Measurements from ENCODE around the gene CPNE7. TPM values are rescaled to one million over a fixed set of nuclear protein-coding genes. Genes with fewer than 3 reads are reported as not detected.

The CPNE7 gene
- total and polyA plus RNA-seq, 2 experiments from 2014 or later: 8.7 to 24.8 TPM

DNA sequence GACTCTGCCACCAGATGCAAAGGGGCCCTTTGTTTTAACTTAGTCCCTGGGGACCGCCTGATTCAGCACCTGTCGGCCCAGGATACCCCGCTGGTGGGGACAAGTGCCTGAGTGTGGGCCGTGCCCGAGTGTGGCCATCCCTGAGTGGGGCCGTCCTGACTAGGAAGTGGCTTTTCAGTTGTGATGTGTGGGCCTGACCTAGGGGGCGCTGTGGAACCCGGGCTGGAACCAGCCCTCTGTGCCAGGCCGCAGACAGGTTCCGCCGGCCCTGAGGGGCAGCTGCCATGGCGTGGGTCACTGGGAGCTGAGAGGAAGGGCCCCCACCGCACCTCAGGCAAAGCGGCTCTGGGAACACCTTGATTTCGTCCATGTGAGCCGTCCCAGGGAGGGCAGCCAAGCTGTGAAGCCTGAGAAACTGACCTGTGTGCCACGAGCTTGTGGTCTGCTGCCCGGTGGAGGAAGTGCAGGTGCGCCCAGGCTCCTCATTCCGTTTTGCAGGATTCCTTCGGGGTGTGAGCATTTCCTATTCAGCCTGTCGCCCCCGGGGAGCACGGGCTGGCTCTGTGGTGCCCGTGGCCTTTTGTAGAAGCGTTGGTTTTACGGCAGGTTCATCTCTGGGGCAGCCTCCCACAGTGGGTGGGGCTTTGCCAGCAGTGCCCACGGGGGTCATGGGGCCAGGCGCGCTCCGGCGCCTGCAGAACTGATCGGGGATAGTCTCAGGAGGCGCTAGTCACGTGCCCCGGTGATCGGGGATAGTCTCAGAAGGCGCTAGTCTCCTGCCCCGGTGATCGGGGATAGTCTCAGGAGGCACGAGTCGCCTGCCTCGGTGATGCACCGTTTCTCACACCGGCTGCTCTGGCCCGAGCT, 9.8 kb upstream of the CPNE7 start:
- no peak overlapping the region for H2AFZ ChIP-seq
- H3K9me3 ChIP-seq (ENCODE audit: low read depth): no peaks in the 10 kb centered on the region
- 13% methylated on average over 44 of the region's 46 CpGs for WGBS (ENCODE audit: low lambda C conversion rate, missing lambda C conversion rate)
- peak overlapping the region; percentile 54 for H3K27ac ChIP-seq
- peak; percentile 66 for DNase-seq (ENCODE audit: low spot score)
- TF ChIP-seq, protein P1, sequence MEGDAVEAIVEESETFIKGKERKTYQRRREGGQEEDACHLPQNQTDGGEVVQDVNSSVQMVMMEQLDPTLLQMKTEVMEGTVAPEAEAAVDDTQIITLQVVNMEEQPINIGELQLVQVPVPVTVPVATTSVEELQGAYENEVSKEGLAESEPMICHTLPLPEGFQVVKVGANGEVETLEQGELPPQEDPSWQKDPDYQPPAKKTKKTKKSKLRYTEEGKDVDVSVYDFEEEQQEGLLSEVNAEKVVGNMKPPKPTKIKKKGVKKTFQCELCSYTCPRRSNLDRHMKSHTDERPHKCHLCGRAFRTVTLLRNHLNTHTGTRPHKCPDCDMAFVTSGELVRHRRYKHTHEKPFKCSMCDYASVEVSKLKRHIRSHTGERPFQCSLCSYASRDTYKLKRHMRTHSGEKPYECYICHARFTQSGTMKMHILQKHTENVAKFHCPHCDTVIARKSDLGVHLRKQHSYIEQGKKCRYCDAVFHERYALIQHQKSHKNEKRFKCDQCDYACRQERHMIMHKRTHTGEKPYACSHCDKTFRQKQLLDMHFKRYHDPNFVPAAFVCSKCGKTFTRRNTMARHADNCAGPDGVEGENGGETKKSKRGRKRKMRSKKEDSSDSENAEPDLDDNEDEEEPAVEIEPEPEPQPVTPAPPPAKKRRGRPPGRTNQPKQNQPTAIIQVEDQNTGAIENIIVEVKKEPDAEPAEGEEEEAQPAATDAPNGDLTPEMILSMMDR (IDR thresholded peaks at IDR 0.05; ENCODE audit: poor library complexity): peak; percentile 60
- TF ChIP-seq EZH2phosphoT487 (IDR thresholded peaks at IDR 0.05; ENCODE audit: low read depth, severe bottlenecking, unreplicated experiment): no peak
- H3K4me3 ChIP-seq: no peak overlapping the region
- peaks cover 47% of the 10 kb centered on the region for H4K20me1 ChIP-seq (ENCODE audit: insufficient read depth, poor library complexity, severe bottlenecking)
- H3K4me1 ChIP-seq (ENCODE audit: insufficient read depth): peaks cover 38% of the 10 kb centered on the region
- peak overlapping the region; percentile 73 for H3K4me2 ChIP-seq
- peaks cover 25% of the 10 kb centered on the region for H3K79me2 ChIP-seq
- no peaks in the 10 kb centered on the region for H3K36me3 ChIP-seq (replicated peaks; ENCODE audit: insufficient read depth, low read depth)
- no peaks in the 10 kb centered on the region for H3K9me2 ChIP-seq (replicated peaks; ENCODE audit: insufficient read depth)
- no peaks in the 10 kb centered on the region for H3K27me3 ChIP-seq

DNA sequence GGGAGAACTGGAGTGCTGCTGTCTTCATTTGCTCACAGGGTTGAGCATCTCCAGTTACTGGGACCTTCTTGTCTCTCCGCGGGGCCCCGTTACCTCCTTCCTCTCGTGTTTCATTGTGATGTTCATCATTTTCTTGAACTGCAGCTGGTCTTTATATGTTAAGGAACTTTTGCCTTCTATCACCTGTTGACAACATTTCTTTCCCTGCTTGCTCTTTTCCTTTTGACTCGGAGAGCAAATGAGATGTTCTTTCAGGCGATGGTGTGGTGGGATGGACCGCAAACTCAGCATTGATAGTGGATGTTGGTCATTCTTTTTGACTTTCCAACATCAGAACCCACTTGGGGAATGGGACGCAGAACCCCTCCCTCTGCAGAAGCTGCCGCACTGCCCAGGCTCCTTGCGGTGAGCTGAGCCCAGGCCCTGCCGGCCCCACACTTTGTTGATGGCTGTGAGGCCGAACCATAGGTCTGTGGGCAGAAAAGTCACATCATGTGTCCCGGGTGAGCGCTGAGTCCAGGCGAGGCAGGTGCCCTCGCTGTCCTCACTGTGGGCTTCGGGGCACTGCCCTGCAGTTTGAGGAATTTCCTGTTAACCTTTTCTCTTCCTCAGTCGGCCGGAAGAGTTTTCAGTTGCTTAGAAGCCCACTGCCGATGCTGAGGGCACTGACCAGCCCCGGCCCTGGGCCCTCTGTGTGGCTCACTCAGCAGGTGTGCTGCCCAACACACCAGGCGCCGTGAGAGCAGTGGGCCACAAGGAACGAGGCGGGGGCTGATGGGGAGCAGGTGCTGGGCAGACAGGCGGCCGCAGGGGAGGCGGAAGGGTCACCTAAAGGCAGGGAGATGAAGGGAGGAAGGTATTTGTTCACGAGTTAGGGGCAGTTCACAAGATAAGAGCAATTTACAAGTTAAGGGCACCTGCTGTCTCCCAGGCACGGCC, 7.6 kb upstream of the CPNE7 start:
- Histone ChIP-seq H2AFZ (no peak overlapping the region), H3K27ac (no peak overlapping the region), H3K9me3 (ENCODE audit: low read depth) (no peaks in the 10 kb centered on the region), H3K4me1 (ENCODE audit: insufficient read depth) (peaks cover 38% of the 10 kb centered on the region), H3K79me2 (peaks cover 6% of the 10 kb centered on the region), H3K36me3 (replicated peaks; ENCODE audit: insufficient read depth, low read depth) (no peaks in the 10 kb centered on the region), H3K4me3 (no peak overlapping the region), H3K27me3 (no peaks in the 10 kb centered on the region), H4K20me1 (ENCODE audit: insufficient read depth, poor library complexity, severe bottlenecking) (peaks cover 27% of the 10 kb centered on the region), H3K4me2 (no peak overlapping the region), H3K9me2 (replicated peaks; ENCODE audit: insufficient read depth) (no peaks in the 10 kb centered on the region)
- 78% methylated on average over 30 of the region's 30 CpGs for WGBS (ENCODE audit: low lambda C conversion rate, missing lambda C conversion rate)
- no peak for DNase-seq (ENCODE audit: low spot score)
- TF ChIP-seq EZH2 (IDR thresholded peaks at IDR 0.05; ENCODE audit: borderline replicate concordance) (no peak), EZH2phosphoT487 (IDR thresholded peaks at IDR 0.05; ENCODE audit: low read depth, severe bottlenecking, unreplicated experiment) (no peak)
- TF ChIP-seq, protein P1 (IDR thresholded peaks at IDR 0.05; ENCODE audit: poor library complexity): no peak

DNA sequence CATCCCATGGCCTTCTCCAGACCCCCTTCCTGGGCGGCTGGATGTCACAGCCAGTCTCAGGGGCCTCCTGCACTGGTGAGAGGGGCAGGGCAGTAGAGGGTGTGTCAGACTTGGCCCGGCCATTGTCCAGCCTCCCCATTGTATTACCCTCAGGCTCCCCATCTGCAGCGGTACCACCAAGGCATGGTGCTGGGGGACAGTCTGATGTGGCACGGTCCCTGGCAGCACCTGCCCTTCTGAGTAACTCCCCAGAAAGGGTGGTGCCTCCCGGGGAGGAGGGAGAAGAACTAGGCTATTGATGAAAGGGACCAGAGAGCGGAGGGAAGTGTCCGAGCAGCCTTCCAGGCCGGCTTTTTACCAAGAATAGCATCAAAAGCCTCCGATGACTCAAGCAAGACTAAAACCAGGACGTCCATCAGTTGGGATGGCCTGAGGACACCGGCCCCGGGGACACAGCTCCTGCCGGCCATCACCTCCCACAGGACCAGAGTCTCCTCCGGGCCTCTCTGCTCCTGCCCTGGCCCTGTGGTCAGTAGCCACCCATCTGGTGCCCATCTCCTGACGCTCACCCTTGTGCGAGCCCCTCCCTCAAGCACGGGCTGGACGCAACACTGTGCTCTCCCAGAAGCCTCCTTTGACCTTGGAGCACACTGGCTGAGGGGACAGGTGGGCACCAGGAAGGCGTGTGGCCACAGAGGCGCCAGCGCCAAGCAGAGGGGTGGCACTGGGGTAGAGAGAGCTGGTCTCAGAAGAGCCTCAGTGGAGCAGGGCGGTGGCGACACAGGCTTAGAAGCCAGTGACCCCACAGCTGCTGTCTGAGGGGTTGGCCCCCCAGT, 5.8 kb upstream of the CPNE7 start:
- Histone ChIP-seq H4K20me1 (ENCODE audit: insufficient read depth, poor library complexity, severe bottlenecking) (peaks cover 9% of the 10 kb centered on the region), H3K4me3 (no peak overlapping the region), H3K36me3 (replicated peaks; ENCODE audit: insufficient read depth, low read depth) (no peaks in the 10 kb centered on the region), H3K27me3 (peaks cover 10% of the 10 kb centered on the region), H3K4me2 (no peak overlapping the region), H3K9me2 (replicated peaks; ENCODE audit: insufficient read depth) (no peaks in the 10 kb centered on the region), H3K79me2 (no peaks in the 10 kb centered on the region), H3K27ac (no peak overlapping the region), H2AFZ (no peak overlapping the region), H3K4me1 (ENCODE audit: insufficient read depth) (peaks cover 23% of the 10 kb centered on the region), H3K9me3 (ENCODE audit: low read depth) (no peaks in the 10 kb centered on the region)
- no peak for DNase-seq (ENCODE audit: low spot score)
- WGBS (ENCODE audit: low lambda C conversion rate, missing lambda C conversion rate): 85% methylated on average over 23 of the region's 23 CpGs
- TF ChIP-seq, protein P1 (IDR thresholded peaks at IDR 0.05; ENCODE audit: poor library complexity): no peak
